ENCODE results near the gene DTX1.

DNA sequence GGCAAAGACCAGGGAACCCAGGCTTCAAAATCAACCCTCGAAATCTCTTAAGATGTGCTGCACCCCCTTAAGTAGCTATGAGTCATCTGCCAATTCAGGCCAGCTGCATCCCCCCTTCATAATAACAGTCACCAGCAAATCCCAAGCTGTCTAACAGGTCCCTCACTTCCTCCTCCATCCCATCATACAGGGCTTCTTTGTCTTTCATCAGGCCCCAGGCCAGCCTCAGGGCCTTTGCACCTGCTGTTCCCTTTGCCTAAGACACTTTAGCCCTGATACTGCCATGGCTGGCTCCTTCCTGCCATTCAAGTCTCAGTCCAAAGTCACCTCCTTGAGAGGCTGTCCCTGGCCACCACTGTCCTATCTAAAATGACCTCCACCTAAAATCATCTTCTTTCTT is 75.0 kb downstream of the DTX1 start:
- TF ChIP-seq ZNF132 (tag by site-specific recombination; IDR thresholded peaks at IDR 0.05; ENCODE audit: borderline replicate concordance) (no peak), OVOL3 (tag by site-specific recombination; IDR thresholded peaks at IDR 0.05) (no peak), ZNF335 (tag by site-specific recombination; conservative IDR thresholded peaks at IDR 0.05) (no peak), ZNF777 (tag by site-specific recombination; IDR thresholded peaks at IDR 0.05; ENCODE audit: borderline replicate concordance) (no peak), CTCF (tag by site-specific recombination; IDR thresholded peaks at IDR 0.05) (no peak)

All from HEK293 (cell line).